GM18867 (cell line): Measurements from ENCODE around the gene IL18R1.

Source experiments
- ATAC-seq: cut with Tn5 transposase; IDR thresholded peaks from one replicate; pipeline ENCODE4 v1.9.1; 2021; ENCODE audit warnings: mild to moderate bottlenecking, moderate library complexity; ENCODE audit not compliant: unreplicated experiment

The IL18R1 gene

GRCh38 chr2:102432386-102432785, 76.8 kb downstream of the IL18R1 start:
- no peak for ATAC-seq

GRCh38 chr2:102433973-102434654, 78.5 kb downstream of the IL18R1 start:
- no peak for ATAC-seq

GRCh38 chr2:102434655-102435381, 79.2 kb downstream of the IL18R1 start:
- ATAC-seq, result no peak

GRCh38 chr2:102435741-102436140, 80.1 kb downstream of the IL18R1 start:
- no peak for ATAC-seq

GRCh38 chr2:102436323-102436722, 80.7 kb downstream of the IL18R1 start:
- ATAC-seq, result no peak

- no peak for ATAC-seq
Observed at GRCh38 chr2:102437122-102437521, 81.5 kb downstream of the IL18R1 start.

GRCh38 chr2:102438111-102438510, 82.5 kb downstream of the IL18R1 start:
- no peak for ATAC-seq

GRCh38 chr2:102438578-102438977, 83.0 kb downstream of the IL18R1 start:
- ATAC-seq, result no peak

- ATAC-seq, result no peak
Observed at GRCh38 chr2:102439065-102439695, 83.6 kb downstream of the IL18R1 start.

GRCh38 chr2:102442967-102443828, 87.6 kb downstream of the IL18R1 start:
- peak; percentile 75 for ATAC-seq

- ATAC-seq, result no peak
Observed at GRCh38 chr2:102444233-102444632, 88.6 kb downstream of the IL18R1 start.

- ATAC-seq, result no peak
Observed at GRCh38 chr2:102446936-102447335, 91.3 kb downstream of the IL18R1 start.
